SU-DHL-6 (cell line): Measurements from ENCODE around the gene ZNF423.

Experiments used
- EZH2phosphoT487 ChIP-seq: fragments of 200-600 bp; sonication (generic), shearing (Covaris generic); conservative IDR thresholded peaks from 2 replicates; pipeline ENCODE4 v1.6.1; 2018; ENCODE audit warnings: mild to moderate bottlenecking, antibody characterized with exemption, low read length, moderate library complexity, mixed read lengths
- TF ChIP-seq, protein P1 (sequence below): fragments of 200-600 bp; sonication (generic); IDR thresholded peaks from one replicate; pipeline ENCODE4 v1.5.1; 2017; ENCODE audit warnings: antibody characterized with exemption, mild to moderate bottlenecking, low read length, moderate library complexity; ENCODE audit not compliant: insufficient read depth, poor library complexity, severe bottlenecking

- TF ChIP-seq, protein P1, sequence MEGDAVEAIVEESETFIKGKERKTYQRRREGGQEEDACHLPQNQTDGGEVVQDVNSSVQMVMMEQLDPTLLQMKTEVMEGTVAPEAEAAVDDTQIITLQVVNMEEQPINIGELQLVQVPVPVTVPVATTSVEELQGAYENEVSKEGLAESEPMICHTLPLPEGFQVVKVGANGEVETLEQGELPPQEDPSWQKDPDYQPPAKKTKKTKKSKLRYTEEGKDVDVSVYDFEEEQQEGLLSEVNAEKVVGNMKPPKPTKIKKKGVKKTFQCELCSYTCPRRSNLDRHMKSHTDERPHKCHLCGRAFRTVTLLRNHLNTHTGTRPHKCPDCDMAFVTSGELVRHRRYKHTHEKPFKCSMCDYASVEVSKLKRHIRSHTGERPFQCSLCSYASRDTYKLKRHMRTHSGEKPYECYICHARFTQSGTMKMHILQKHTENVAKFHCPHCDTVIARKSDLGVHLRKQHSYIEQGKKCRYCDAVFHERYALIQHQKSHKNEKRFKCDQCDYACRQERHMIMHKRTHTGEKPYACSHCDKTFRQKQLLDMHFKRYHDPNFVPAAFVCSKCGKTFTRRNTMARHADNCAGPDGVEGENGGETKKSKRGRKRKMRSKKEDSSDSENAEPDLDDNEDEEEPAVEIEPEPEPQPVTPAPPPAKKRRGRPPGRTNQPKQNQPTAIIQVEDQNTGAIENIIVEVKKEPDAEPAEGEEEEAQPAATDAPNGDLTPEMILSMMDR = no peak
- no peak for TF ChIP-seq EZH2phosphoT487
Measured at GRCh38 chr16:49628148-49628547, 227.8 kb downstream of the ZNF423 start.
